ENCODE measurements around the gene KIF18B. TPM values are rescaled to one million over a fixed set of nuclear protein-coding genes. Genes with fewer than 3 reads are reported as not detected.

Gene KIF18B
- total and polyA plus RNA-seq, 8 donors: 0.05 to 0.53 (median 0.14) TPM; not detected in 1

GRCh38 chr17:44881145-44881544 lies 66.4 kb downstream of the KIF18B start:
- H3K4me3 ChIP-seq: no peak overlapping the region
- H3K9me3 ChIP-seq: no peaks in the 10 kb centered on the region
- no peaks in the 10 kb centered on the region for H3K4me1 ChIP-seq
- intact Hi-C loops (cut with DNase I): no loop called here
- 91 to 96% methylated on average over 4 of the region's 4 CpGs for WGBS, 2 donors
- no peak for DNase-seq
- FAIRE-seq: no peak
- TF ChIP-seq CTCF (IDR thresholded peaks at IDR 0.05): no peak
- H3K27ac ChIP-seq: no peak overlapping the region
- no peaks in the 10 kb centered on the region for H3K27me3 ChIP-seq
- no peak for ATAC-seq
- peaks cover 3 to 72% (median 19%) of the 10 kb centered on the region in 3 donors for H3K36me3 ChIP-seq

- no peak for ATAC-seq
- H3K27ac ChIP-seq: no peak overlapping the region
- H3K36me3 ChIP-seq: peaks cover 8 to 82% (median 25%) of the 10 kb centered on the region in 3 donors
- no peaks in the 10 kb centered on the region for H3K27me3 ChIP-seq
- no peak for FAIRE-seq
- no peak for DNase-seq
- intact Hi-C loops (cut with DNase I): no loop called here
- no peaks in the 10 kb centered on the region for H3K9me3 ChIP-seq
- no peak overlapping the region for H3K4me3 ChIP-seq
- 82 to 84% methylated on average over 2 of the region's 2 CpGs for WGBS, 2 donors
- no peak for TF ChIP-seq CTCF (IDR thresholded peaks at IDR 0.05)
- no peaks in the 10 kb centered on the region for H3K4me1 ChIP-seq
Observed at GRCh38 chr17:44880062-44880461, 67.5 kb downstream of the KIF18B start.

GRCh38 chr17:44879376-44879775 lies 68.2 kb downstream of the KIF18B start:
- Histone ChIP-seq H3K27ac (no peak overlapping the region), H3K4me3 (no peak overlapping the region), H3K9me3 (no peaks in the 10 kb centered on the region), H3K4me1 (no peaks in the 10 kb centered on the region), H3K27me3 (no peaks in the 10 kb centered on the region), H3K36me3 (peaks cover 8 to 75% (median 28%) of the 10 kb centered on the region in 3 donors)
- WGBS, 2 donors: 84 to 96% methylated on average over 6 of the region's 6 CpGs
- FAIRE-seq (no peak), DNase-seq (no peak), ATAC-seq (no peak)
- no peak for TF ChIP-seq CTCF (IDR thresholded peaks at IDR 0.05)
- intact Hi-C loops (cut with DNase I): no loop called here

GRCh38 chr17:44878627-44879221 lies 68.8 kb downstream of the KIF18B start:
- H3K36me3 ChIP-seq: peaks cover 8 to 69% (median 28%) of the 10 kb centered on the region in 3 donors
- no peaks in the 10 kb centered on the region for H3K27me3 ChIP-seq
- intact Hi-C loops (cut with DNase I): no loop called here
- no peaks in the 10 kb centered on the region for H3K4me1 ChIP-seq
- no peak overlapping the region for H3K27ac ChIP-seq
- peak in 2 of 4 donors; percentile 38 for ATAC-seq
- H3K9me3 ChIP-seq: no peaks in the 10 kb centered on the region
- no peak for DNase-seq
- WGBS, 2 donors: 56 to 57% methylated on average over 6 of the region's 6 CpGs
- peak in 1 of 4 donors; percentile 22 for TF ChIP-seq CTCF (IDR thresholded peaks at IDR 0.05)
- H3K4me3 ChIP-seq: no peak overlapping the region
- FAIRE-seq: peak; percentile 43

- no peak overlapping the region for H3K4me3 ChIP-seq
- intact Hi-C loops (cut with DNase I): no loop called here
- FAIRE-seq (no peak), ATAC-seq (no peak), DNase-seq (no peak)
- peaks cover 8 to 67% (median 21%) of the 10 kb centered on the region in 3 donors for H3K36me3 ChIP-seq
- H3K4me1 ChIP-seq: no peaks in the 10 kb centered on the region
- no peak overlapping the region for H3K27ac ChIP-seq
- no peak for TF ChIP-seq CTCF (IDR thresholded peaks at IDR 0.05)
- WGBS, 2 donors: 79 to 86% methylated on average over 5 of the region's 5 CpGs
- H3K9me3 ChIP-seq: no peaks in the 10 kb centered on the region
- H3K27me3 ChIP-seq: no peaks in the 10 kb centered on the region
Observed at GRCh38 chr17:44877121-44877520, 70.5 kb downstream of the KIF18B start.

All from pancreas (tissue), 10 donors.